PC-3 (cell line): ENCODE results near the gene CDK5RAP2.

ENCODE experiments used
- CTCF ChIP-seq: fragments of 300-600 bp; sonication (generic); conservative IDR thresholded peaks from 2 replicates; pipeline ENCODE4 v1.5.1; 2017; ENCODE audit warnings: antibody characterized with exemption, low read depth, mild to moderate bottlenecking, low read length
- EZH2 ChIP-seq: fragments of 300-600 bp; sonication (generic); IDR thresholded peaks from one replicate; pipeline ENCODE4 v1.6.1; 2017; ENCODE audit warnings: antibody characterized with exemption, mild to moderate bottlenecking, low read length; ENCODE audit not compliant: unreplicated experiment
- EZH2phosphoT487 ChIP-seq: fragments of 300-600 bp; sonication (generic); IDR thresholded peaks from 2 replicates; pipeline ENCODE4 v1.6.1; 2018; ENCODE audit warnings: mild to moderate bottlenecking, antibody characterized with exemption, low read length, borderline replicate concordance

DNA sequence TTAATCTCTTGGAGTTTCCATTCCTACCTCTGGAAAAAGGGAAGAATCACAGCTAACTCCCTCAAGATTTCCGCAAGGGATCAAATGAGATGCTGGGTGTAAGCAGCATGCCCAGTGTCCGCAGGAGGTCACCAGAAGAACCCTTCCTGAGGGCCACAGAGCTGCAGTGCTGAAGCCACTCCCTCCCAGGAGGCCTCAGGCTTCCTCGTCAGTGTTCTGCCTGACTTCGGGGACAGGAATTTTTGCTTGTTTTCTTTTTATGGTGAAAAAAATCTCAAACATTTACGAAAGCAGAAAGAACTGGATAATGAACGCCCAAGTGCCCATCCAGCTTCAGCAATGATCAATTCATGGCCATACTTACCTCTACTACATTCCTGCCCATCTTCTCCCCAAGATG, 183.0 kb downstream of the CDK5RAP2 start:
- TF ChIP-seq CTCF (no peak), EZH2 (no peak), EZH2phosphoT487 (no peak)
